ENCODE results near the gene STK32A.

The STK32A gene

DNA sequence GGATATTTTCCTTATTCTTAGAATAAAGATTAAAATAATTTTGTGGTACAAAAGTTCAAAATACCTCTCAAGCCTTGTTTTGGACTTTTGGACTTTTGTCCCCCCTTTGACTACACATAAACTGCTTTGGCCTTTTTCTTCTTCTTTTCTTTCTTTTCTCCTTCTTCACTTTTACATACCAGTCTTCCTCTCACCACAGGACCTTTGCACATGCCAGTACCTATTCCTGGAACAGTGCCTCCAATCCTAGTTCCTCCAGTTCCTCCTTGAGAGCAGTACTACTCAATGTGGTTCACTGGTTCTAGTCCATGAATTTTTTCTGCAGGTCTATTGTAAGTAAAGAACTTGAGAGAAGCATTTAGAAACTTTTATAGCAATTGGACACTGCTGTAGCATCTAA is 136.5 kb downstream of the STK32A start:
- H3K4me3 ChIP-seq (replicated peaks; ENCODE audit: insufficient read depth, low read length) = no peak overlapping the region
- H3K27ac ChIP-seq (replicated peaks) = no peak overlapping the region
- TF ChIP-seq, protein P1, sequence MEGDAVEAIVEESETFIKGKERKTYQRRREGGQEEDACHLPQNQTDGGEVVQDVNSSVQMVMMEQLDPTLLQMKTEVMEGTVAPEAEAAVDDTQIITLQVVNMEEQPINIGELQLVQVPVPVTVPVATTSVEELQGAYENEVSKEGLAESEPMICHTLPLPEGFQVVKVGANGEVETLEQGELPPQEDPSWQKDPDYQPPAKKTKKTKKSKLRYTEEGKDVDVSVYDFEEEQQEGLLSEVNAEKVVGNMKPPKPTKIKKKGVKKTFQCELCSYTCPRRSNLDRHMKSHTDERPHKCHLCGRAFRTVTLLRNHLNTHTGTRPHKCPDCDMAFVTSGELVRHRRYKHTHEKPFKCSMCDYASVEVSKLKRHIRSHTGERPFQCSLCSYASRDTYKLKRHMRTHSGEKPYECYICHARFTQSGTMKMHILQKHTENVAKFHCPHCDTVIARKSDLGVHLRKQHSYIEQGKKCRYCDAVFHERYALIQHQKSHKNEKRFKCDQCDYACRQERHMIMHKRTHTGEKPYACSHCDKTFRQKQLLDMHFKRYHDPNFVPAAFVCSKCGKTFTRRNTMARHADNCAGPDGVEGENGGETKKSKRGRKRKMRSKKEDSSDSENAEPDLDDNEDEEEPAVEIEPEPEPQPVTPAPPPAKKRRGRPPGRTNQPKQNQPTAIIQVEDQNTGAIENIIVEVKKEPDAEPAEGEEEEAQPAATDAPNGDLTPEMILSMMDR (IDR thresholded peaks at IDR 0.05; ENCODE audit: insufficient read depth, low read length) = no peak
- TF ChIP-seq POLR2AphosphoS5 (IDR thresholded peaks at IDR 0.05; ENCODE audit: low read depth) (no peak), SPI1 (IDR thresholded peaks at IDR 0.05; ENCODE audit: borderline replicate concordance, low read depth) (no peak), REST (IDR thresholded peaks at IDR 0.05; ENCODE audit: insufficient replicate concordance, low read depth) (no peak), GABPA (IDR thresholded peaks at IDR 0.05; ENCODE audit: low read depth) (no peak)
- H3K27me3 ChIP-seq (ENCODE audit: insufficient read depth, poor library complexity, severe bottlenecking) = no peaks in the 10 kb centered on the region
- DNase-seq (ENCODE audit: low read depth in 1 of 2, low spot score in 1 of 2) = no peak

GRCh38 chr5:147372191-147372590 is 137.4 kb downstream of the STK32A start:
- no peak overlapping the region for H3K4me3 ChIP-seq (replicated peaks; ENCODE audit: insufficient read depth, low read length)
- TF ChIP-seq, protein P1 (IDR thresholded peaks at IDR 0.05; ENCODE audit: insufficient read depth, low read length) = no peak
- TF ChIP-seq SPI1 (IDR thresholded peaks at IDR 0.05; ENCODE audit: borderline replicate concordance, low read depth) (no peak), POLR2AphosphoS5 (IDR thresholded peaks at IDR 0.05; ENCODE audit: low read depth) (no peak), REST (IDR thresholded peaks at IDR 0.05; ENCODE audit: insufficient replicate concordance, low read depth) (no peak), GABPA (IDR thresholded peaks at IDR 0.05; ENCODE audit: low read depth) (no peak)
- DNase-seq (ENCODE audit: low read depth in 1 of 2, low spot score in 1 of 2) = no peak
- no peaks in the 10 kb centered on the region for H3K27me3 ChIP-seq (ENCODE audit: insufficient read depth, poor library complexity, severe bottlenecking)
- H3K27ac ChIP-seq (replicated peaks) = no peak overlapping the region

GRCh38 chr5:147373328-147373727 is 138.5 kb downstream of the STK32A start:
- H3K27ac ChIP-seq (replicated peaks) = no peak overlapping the region
- no peak overlapping the region for H3K4me3 ChIP-seq (replicated peaks; ENCODE audit: insufficient read depth, low read length)
- TF ChIP-seq SPI1 (IDR thresholded peaks at IDR 0.05; ENCODE audit: borderline replicate concordance, low read depth) = no peak
- TF ChIP-seq POLR2AphosphoS5 (IDR thresholded peaks at IDR 0.05; ENCODE audit: low read depth) = no peak
- TF ChIP-seq, protein P1 (IDR thresholded peaks at IDR 0.05; ENCODE audit: insufficient read depth, low read length) = no peak
- no peak for TF ChIP-seq GABPA (IDR thresholded peaks at IDR 0.05; ENCODE audit: low read depth)
- TF ChIP-seq REST (IDR thresholded peaks at IDR 0.05; ENCODE audit: insufficient replicate concordance, low read depth) = no peak
- H3K27me3 ChIP-seq (ENCODE audit: insufficient read depth, poor library complexity, severe bottlenecking) = no peaks in the 10 kb centered on the region
- DNase-seq (ENCODE audit: low read depth in 1 of 2, low spot score in 1 of 2) = no peak
